ENCODE data around the gene TOP1. TPM values are rescaled to one million over a fixed set of nuclear protein-coding genes. Genes with fewer than 3 reads are reported as not detected.

The TOP1 gene
- total and polyA plus RNA-seq, 9 of the 15 experiments (the other 6 are each of a cell fraction or from before 2014, with no cell fraction given) = 26.4 to 127 (median 39.6) TPM

DNA sequence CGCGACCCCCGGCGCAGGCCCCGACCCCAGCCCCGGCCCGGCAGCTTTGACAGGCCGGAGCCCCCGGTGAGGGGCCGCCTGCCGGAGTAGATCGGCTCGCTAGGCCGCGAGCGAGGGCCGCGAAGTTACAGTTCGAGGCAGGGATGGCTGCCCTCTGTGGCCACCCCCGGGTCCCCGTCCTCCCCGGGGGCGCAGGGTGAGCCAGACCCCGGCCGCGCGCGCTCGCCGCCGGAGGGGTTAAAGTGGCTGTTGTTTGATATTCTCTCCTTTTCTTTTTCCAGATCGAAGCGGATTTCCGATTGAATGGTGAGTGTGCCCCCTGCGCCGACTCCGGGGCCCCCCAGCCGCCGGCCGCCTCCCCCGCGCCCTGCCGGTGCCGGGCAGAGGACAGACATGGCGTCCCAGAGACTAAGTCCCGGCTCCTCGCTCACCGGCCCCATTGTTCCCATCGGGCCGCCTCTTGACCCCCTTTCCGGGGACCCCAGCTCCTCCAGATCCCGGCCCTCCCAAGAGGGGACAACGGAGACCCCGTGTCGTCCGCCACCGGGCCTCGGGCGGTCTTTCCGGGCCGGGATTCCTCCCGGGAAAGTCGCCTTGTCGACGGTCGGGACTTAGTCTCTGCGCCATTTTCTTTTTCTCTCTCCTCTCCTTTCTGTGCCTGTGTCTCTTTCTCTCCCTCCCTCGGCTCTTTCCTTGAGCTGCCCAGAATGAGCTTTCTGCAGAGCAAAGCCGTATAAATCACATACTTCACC lies 704 bp downstream of the TOP1 start (continued):
- TF ChIP-seq, protein P1, sequence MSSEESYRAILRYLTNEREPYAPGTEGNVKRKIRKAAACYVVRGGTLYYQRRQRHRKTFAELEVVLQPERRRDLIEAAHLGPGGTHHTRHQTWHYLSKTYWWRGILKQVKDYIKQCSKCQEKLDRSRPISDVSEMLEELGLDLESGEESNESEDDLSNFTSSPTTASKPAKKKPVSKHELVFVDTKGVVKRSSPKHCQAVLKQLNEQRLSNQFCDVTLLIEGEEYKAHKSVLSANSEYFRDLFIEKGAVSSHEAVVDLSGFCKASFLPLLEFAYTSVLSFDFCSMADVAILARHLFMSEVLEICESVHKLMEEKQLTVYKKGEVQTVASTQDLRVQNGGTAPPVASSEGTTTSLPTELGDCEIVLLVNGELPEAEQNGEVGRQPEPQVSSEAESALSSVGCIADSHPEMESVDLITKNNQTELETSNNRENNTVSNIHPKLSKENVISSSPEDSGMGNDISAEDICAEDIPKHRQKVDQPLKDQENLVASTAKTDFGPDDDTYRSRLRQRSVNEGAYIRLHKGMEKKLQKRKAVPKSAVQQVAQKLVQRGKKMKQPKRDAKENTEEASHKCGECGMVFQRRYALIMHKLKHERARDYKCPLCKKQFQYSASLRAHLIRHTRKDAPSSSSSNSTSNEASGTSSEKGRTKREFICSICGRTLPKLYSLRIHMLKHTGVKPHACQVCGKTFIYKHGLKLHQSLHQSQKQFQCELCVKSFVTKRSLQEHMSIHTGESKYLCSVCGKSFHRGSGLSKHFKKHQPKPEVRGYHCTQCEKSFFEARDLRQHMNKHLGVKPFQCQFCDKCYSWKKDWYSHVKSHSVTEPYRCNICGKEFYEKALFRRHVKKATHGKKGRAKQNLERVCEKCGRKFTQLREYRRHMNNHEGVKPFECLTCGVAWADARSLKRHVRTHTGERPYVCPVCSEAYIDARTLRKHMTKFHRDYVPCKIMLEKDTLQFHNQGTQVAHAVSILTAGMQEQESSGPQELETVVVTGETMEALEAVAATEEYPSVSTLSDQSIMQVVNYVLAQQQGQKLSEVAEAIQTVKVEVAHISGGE (CRISPR knock-in tag; IDR thresholded peaks at IDR 0.05) = 0 out of 6 replicates have a peak, but pooled peaks of 1 of the 3 experiments have one; percentile 8
- TF ChIP-seq CBX2 (IDR thresholded peaks at IDR 0.05; ENCODE audit: insufficient read depth, low read length, poor library complexity, severe bottlenecking) (no peak), ZC3H4 (CRISPR knock-in tag; IDR thresholded peaks at IDR 0.05; ENCODE audit: borderline replicate concordance) (no peak; the same call in 1 of the 2 replicates), CCNT2 (IDR thresholded peaks at IDR 0.05; ENCODE audit: borderline replicate concordance, extremely low read depth, insufficient read length, low read depth, low read length) (peak; percentile 33), MTA3 (IDR thresholded peaks at IDR 0.05; ENCODE audit: borderline replicate concordance) (no peak), YY1 (IDR thresholded peaks at IDR 0.05; ENCODE audit: borderline replicate concordance in 1 of 3, control insufficient read depth in 1 of 3, extremely low read depth in 1 of 3, insufficient read depth in 3 of 3, insufficient read length in 1 of 3, insufficient replicate concordance in 2 of 3, low read depth in 1 of 3, low read length in 2 of 3) (peak in 2 of 3 experiments; percentile 16 to 32), PCBP1 (IDR thresholded peaks at IDR 0.05; ENCODE audit: low read depth, low read length, poor library complexity, severe bottlenecking) (no peak), MCM2 (IDR thresholded peaks at IDR 0.05; ENCODE audit: low read depth) (no peak), WHSC1 (IDR thresholded peaks at IDR 0.05; ENCODE audit: low read length) (no peak), HDAC3 (IDR thresholded peaks at IDR 0.05; ENCODE audit: borderline replicate concordance, partially characterized antibody) (no peak), SMAD3 (CRISPR knock-in tag; conservative IDR thresholded peaks at IDR 0.05) (no peak)
- TF ChIP-seq, protein P2, sequence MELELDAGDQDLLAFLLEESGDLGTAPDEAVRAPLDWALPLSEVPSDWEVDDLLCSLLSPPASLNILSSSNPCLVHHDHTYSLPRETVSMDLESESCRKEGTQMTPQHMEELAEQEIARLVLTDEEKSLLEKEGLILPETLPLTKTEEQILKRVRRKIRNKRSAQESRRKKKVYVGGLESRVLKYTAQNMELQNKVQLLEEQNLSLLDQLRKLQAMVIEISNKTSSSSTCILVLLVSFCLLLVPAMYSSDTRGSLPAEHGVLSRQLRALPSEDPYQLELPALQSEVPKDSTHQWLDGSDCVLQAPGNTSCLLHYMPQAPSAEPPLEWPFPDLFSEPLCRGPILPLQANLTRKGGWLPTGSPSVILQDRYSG (tag; conservative IDR thresholded peaks at IDR 0.05; ENCODE audit: low read depth) = no peak
- TF ChIP-seq, protein P3, sequence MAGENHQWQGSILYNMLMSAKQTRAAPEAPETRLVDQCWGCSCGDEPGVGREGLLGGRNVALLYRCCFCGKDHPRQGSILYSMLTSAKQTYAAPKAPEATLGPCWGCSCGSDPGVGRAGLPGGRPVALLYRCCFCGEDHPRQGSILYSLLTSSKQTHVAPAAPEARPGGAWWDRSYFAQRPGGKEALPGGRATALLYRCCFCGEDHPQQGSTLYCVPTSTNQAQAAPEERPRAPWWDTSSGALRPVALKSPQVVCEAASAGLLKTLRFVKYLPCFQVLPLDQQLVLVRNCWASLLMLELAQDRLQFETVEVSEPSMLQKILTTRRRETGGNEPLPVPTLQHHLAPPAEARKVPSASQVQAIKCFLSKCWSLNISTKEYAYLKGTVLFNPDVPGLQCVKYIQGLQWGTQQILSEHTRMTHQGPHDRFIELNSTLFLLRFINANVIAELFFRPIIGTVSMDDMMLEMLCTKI (IDR thresholded peaks at IDR 0.05; ENCODE audit: partially characterized antibody) = no peak
- TF ChIP-seq, protein P4, sequence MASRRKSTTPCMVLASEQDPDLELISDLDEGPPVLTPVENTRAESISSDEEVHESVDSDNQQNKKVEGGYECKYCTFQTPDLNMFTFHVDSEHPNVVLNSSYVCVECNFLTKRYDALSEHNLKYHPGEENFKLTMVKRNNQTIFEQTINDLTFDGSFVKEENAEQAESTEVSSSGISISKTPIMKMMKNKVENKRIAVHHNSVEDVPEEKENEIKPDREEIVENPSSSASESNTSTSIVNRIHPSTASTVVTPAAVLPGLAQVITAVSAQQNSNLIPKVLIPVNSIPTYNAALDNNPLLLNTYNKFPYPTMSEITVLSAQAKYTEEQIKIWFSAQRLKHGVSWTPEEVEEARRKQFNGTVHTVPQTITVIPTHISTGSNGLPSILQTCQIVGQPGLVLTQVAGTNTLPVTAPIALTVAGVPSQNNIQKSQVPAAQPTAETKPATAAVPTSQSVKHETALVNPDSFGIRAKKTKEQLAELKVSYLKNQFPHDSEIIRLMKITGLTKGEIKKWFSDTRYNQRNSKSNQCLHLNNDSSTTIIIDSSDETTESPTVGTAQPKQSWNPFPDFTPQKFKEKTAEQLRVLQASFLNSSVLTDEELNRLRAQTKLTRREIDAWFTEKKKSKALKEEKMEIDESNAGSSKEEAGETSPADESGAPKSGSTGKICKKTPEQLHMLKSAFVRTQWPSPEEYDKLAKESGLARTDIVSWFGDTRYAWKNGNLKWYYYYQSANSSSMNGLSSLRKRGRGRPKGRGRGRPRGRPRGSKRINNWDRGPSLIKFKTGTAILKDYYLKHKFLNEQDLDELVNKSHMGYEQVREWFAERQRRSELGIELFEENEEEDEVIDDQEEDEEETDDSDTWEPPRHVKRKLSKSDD (conservative IDR thresholded peaks at IDR 0.05; ENCODE audit: low read length) = no peak
